Activated CD4-positive, alpha-beta T cell treated with anti-CD3 and anti-CD28 coated beads, Interleukin-2, amount 50 U/mL, for 16 hours (primary cell): ENCODE measurements around the gene RAB36.

Source experiments
- DNase-seq: peaks from one replicate; pipeline ENCODE4 v3.0.0-alpha.2; 2020

The RAB36 gene

DNA sequence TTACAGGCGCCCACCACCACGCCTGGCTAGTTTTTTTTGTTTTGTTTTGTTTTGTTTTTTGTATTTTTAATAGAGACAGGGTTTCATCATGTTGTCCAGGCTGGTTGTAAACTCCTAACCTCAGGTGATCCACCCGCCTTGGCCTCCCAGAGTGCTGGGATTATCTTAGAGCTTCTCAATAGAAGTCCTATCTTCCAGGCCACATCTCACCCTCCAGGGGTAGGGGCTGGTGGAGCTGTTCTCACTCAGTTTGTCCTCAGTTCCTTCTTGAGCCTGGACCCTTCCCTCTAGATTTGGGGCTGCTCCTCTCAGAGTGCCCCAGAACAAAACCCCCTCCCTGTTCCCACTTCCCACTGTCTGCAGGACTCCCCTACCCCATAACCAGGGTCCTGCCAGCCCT lies 66.3 kb downstream of the RAB36 start:
- DNase-seq: no peak

DNA sequence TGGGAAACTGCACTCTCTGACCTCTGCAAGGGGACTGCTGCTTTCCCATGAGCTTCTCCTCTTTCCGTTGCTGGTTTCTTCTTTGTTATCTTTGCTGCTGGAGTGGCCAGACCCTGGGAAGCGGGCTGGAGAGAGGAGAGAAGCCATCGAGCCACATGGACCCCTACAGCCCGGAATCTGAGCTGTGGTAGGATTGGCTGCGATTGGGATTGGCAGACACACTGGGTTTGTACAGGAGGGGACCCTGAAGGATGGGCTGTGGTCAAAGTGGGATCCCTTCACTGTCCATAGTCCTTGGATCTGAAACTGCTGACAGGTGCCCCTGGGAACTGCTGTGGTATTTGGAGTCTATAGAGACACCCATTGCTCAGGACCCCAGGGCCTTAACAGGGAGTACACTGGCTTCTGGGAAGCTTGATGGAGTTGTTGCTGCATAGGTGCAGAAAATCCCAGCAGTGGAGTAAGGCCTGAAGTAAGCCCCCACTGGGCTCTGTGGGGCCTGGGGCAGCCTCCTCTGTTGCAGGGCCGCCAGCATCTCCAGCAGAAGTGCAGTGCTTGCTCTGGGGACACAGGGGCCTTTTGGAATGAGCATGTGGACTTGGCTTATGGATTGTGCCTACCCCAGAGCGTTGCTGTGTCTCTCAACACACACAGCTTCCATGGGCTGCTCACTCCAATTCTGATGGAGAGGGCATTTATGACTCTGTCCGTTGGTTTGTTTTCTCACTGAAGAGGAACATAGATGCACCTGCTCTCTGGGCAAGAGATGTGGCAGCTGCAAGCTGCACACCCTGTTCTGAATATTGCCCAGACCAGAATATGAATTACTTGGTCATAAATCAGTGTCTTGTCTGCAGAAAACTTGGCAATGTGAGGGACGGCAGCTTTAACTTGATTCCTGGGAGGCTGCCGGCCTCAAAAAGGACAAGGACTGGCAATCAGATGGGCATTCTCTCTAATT lies 67.1 kb downstream of the RAB36 start:
- no peak for DNase-seq

DNA sequence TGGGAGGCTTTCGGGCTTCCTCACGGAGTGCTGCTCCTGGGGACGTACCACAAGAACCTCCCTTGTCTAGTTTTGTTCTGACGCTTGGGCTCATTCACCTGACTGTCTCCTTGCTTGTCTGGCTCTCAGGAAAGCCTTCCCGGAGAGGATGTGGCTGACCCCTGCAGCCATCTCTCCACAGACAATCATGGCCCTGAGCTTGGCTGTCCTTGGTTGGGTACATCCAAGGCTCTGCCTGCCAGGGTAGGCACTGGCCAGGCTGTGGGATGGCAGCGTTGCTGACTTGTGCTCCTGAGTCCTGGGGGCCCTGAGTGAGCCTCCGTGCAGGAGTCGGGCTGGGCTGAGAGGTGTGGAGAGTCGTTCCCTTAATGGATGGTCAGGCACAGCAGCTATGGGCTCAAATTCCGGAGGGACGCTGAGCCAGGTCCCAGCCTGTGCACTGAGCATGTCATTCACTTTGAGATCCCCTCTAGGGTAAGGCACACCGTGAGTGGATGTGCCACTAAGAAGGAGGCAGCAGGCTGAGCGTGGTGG lies 67.8 kb downstream of the RAB36 start:
- no peak for DNase-seq

DNA sequence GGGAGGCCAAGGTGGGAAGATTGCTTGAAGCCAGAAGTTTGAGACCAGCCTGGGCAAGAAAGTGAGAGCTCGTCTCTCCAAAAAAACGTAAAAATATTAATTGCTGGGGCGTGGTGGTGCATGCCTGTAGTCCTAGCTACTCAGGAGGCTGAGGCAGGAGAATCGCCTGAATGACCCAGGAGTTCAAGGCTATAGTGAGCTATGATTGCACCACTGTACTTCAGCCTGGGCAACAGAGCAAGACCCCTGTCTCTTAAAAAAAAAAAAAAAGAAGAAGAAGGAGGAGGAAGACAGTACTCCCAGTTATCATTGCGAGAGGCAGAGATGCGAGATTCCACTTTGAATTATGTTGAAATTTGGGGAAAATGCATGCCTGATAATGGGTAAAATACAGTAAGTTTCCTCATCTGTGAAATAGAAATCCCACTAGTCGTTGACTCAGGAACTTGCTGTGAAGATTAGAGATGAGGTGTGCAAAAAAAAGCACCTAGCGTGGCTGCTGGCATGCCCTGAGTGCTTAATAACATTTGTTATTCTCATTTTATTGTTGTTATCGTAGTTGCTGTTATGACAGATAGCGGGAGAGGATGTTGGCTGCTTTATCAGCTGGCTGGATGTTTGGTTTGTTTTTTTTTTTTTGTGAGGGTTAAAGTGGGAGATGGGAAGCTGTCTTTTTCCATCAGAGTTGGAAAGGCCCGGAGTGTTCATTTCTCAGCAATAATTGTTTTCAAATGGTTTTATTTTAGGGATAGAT lies 68.5 kb downstream of the RAB36 start:
- DNase-seq: no peak
